ENCODE results near the gene INPP5A. TPM values are rescaled to one million over a fixed set of nuclear protein-coding genes. Genes with fewer than 3 reads are reported as not detected.

The INPP5A gene
- total RNA-seq, 2 donors from 2014 or later, result 20.7 to 26.7 TPM

DNA sequence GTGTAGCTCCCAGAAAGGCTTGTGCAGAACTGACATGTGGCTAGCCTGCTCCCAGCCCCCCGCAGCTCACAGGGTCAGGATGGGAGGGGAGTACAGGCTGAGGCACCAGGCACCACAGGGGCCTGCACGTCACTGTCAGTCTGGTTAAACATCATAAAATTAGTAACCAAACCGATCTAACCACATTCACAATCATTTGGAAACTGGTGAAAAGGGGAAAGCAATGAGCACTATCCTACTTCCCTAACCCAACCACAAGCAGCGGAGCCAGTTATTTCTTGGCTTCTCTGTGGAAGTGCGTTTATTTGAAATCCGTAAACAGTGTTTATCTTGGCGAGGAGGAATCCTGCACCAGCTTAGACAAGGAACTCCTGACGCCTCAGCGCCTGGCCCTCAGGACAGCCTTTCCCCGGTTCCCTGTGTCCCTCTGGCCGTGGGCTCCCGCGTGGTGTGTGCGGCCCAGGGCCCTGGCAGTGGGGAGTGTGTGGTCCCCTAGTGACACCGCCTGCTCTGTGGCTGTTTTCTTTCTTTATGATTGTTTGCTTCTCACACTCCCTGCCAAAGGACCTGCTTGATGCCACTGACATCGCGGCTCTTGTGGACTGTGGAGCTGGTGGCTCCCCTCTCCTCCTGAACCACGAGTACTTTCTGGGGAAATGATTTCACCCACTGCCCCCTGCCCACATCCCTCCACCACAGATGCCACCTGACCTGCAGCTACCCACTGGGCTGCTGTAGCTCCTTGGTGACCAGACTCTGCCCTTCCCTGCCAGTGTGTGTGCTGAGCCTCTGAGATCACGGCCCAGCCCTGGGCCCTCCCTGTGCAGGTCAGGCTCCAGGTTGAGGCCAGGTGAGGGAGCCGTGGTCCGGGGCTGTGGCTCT, 38.0 kb downstream of the INPP5A start:
- Histone ChIP-seq H3K4me3 (ENCODE audit: low read length) (no peak overlapping the region), H3K9ac (ENCODE audit: extremely low read depth, low read length, poor library complexity, severe bottlenecking) (no peak overlapping the region), H3K36me3 (ENCODE audit: control insufficient read depth, insufficient read depth, low read length) (no peaks in the 10 kb centered on the region), H3K27ac (ENCODE audit: low read depth, low read length) (peak overlapping the region; percentile 17), H3K4me1 (ENCODE audit: control insufficient read depth, insufficient read depth, low read length) (peaks cover 10% of the 10 kb centered on the region), H3K27me3 (ENCODE audit: control insufficient read depth, insufficient read depth, low read length, poor library complexity, severe bottlenecking) (no peaks in the 10 kb centered on the region), H3K9me3 (ENCODE audit: control insufficient read depth, low read length) (no peaks in the 10 kb centered on the region)
- Mint-ChIP-seq H3K27me3 (ENCODE audit: insufficient read depth) (peaks cover 1% of the 10 kb centered on the region), H3K27ac (no peak overlapping the region), H3K36me3 (ENCODE audit: low read depth) (no peaks in the 10 kb centered on the region), H3K4me3 (no peak overlapping the region), H3K4me1 (no peaks in the 10 kb centered on the region), H3K9me3 (no peaks in the 10 kb centered on the region)
- TF ChIP-seq, protein P1, sequence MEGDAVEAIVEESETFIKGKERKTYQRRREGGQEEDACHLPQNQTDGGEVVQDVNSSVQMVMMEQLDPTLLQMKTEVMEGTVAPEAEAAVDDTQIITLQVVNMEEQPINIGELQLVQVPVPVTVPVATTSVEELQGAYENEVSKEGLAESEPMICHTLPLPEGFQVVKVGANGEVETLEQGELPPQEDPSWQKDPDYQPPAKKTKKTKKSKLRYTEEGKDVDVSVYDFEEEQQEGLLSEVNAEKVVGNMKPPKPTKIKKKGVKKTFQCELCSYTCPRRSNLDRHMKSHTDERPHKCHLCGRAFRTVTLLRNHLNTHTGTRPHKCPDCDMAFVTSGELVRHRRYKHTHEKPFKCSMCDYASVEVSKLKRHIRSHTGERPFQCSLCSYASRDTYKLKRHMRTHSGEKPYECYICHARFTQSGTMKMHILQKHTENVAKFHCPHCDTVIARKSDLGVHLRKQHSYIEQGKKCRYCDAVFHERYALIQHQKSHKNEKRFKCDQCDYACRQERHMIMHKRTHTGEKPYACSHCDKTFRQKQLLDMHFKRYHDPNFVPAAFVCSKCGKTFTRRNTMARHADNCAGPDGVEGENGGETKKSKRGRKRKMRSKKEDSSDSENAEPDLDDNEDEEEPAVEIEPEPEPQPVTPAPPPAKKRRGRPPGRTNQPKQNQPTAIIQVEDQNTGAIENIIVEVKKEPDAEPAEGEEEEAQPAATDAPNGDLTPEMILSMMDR (conservative IDR thresholded peaks at IDR 0.05), result no peak
- WGBS, 2 experiments (ENCODE audit: insufficient coverage in 1 of 2, insufficient read length in 1 of 2), result 85 to 90% methylated on average over 9 to 21 of the region's 21 CpGs
- DNase-seq, result no peak

DNA sequence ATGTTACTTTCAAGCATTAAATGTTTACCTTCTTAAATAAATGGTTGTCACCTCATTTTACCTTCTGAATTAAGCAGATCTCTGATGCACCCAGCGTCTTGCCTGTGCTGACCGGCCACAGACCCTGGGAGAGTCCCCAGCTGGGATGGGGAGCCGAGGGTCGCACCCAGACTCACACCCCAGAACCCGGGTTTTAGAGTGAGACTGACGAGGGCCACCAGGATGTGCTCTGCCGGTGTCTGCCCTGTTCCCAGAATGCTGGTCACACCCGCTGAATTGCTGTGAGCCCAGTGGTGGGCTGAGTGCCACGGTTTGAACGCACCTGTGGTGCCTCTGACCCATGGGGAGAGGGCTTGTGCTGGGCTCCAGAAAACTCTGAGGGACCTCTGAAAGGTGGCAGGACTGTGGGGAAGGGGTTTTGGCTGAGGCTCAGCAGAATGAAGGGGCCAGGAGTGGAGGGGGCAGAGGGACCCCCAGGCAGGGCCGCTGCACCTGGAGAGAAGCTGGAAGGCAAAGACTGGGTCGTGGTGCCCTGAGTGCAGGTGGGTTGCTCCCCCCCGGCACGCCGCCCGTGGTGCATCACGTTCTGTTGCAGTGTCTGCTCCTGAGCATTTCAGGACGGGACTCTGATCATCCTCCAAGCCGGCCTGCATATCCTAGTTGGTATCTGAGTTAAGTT, 39.2 kb downstream of the INPP5A start:
- Mint-ChIP-seq H3K27ac (no peak overlapping the region), H3K36me3 (ENCODE audit: low read depth) (no peaks in the 10 kb centered on the region), H3K27me3 (ENCODE audit: insufficient read depth) (peaks cover 1% of the 10 kb centered on the region), H3K4me1 (no peaks in the 10 kb centered on the region), H3K4me3 (no peak overlapping the region), H3K9me3 (no peaks in the 10 kb centered on the region)
- Histone ChIP-seq H3K27ac (ENCODE audit: low read depth, low read length) (no peak overlapping the region), H3K9ac (ENCODE audit: extremely low read depth, low read length, poor library complexity, severe bottlenecking) (no peak overlapping the region), H3K4me1 (ENCODE audit: control insufficient read depth, insufficient read depth, low read length) (no peaks in the 10 kb centered on the region), H3K27me3 (ENCODE audit: control insufficient read depth, insufficient read depth, low read length, poor library complexity, severe bottlenecking) (no peaks in the 10 kb centered on the region), H3K9me3 (ENCODE audit: control insufficient read depth, low read length) (no peaks in the 10 kb centered on the region), H3K36me3 (ENCODE audit: control insufficient read depth, insufficient read depth, low read length) (no peaks in the 10 kb centered on the region), H3K4me3 (ENCODE audit: low read length) (no peak overlapping the region)
- no peak for DNase-seq
- 87 to 95% methylated on average over 13 to 19 of the region's 19 CpGs for WGBS, 2 experiments (ENCODE audit: insufficient coverage in 1 of 2, insufficient read length in 1 of 2)
- TF ChIP-seq, protein P1 (conservative IDR thresholded peaks at IDR 0.05), result no peak

DNA sequence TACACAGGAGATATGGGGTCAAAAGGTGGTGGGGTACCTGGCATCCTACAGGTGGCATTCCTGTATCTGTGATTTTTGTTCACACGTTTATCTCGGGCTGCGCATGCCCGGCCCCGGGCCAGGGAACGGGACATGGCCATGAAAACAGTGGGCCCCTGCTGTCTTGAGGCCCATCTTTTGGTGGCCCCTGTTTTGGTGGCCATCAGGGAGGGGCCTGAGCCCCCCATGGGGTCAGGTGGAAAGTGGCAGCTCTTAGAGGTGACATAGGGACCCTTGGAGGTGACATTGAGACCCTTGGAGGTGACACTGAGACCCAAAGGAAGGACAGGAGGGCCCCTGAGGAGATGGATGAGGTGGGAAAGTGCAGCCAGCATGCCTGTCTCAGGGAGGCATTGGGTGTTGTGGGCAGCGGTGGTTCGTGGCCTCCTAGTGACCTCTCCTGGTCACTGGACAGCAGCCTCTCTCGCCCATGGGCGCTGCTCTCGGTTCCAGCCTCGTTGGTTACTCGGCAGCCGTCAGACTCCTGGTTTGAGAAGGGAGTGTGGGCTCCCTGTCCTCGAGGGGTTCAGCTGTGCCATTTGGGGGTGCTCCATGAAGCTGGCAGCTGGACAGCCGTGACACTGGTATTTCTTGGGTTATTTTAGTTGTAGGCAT, 39.9 kb downstream of the INPP5A start:
- TF ChIP-seq, protein P1 (conservative IDR thresholded peaks at IDR 0.05), result peak; percentile 48
- H3K4me1 ChIP-seq (ENCODE audit: control insufficient read depth, insufficient read depth, low read length), result no peaks in the 10 kb centered on the region
- peak; percentile 53 for DNase-seq
- no peak overlapping the region for H3K4me3 ChIP-seq (ENCODE audit: low read length)
- no peaks in the 10 kb centered on the region for H3K9me3 Mint-ChIP-seq
- H3K4me1 Mint-ChIP-seq, result no peaks in the 10 kb centered on the region
- H3K9me3 ChIP-seq (ENCODE audit: control insufficient read depth, low read length), result no peaks in the 10 kb centered on the region
- H3K27ac Mint-ChIP-seq, result no peak overlapping the region
- no peak overlapping the region for H3K4me3 Mint-ChIP-seq
- H3K27me3 Mint-ChIP-seq (ENCODE audit: insufficient read depth), result peaks cover 1% of the 10 kb centered on the region
- no peak overlapping the region for H3K27ac ChIP-seq (ENCODE audit: low read depth, low read length)
- no peaks in the 10 kb centered on the region for H3K36me3 Mint-ChIP-seq (ENCODE audit: low read depth)
- H3K9ac ChIP-seq (ENCODE audit: extremely low read depth, low read length, poor library complexity, severe bottlenecking), result no peak overlapping the region
- WGBS, 2 experiments (ENCODE audit: insufficient coverage in 1 of 2, insufficient read length in 1 of 2), result 92 to 95% methylated on average over 12 to 16 of the region's 16 CpGs
- H3K27me3 ChIP-seq (ENCODE audit: control insufficient read depth, insufficient read depth, low read length, poor library complexity, severe bottlenecking), result no peaks in the 10 kb centered on the region
- H3K36me3 ChIP-seq (ENCODE audit: control insufficient read depth, insufficient read depth, low read length), result no peaks in the 10 kb centered on the region
